GM18520 (cell line): Measurements from ENCODE around the gene IL1RN.

Source experiments
- ATAC-seq: cut with Tn5 transposase; IDR thresholded peaks from one replicate; pipeline ENCODE4 v1.9.1; 2021; ENCODE audit not compliant: unreplicated experiment

IL1RN gene

DNA sequence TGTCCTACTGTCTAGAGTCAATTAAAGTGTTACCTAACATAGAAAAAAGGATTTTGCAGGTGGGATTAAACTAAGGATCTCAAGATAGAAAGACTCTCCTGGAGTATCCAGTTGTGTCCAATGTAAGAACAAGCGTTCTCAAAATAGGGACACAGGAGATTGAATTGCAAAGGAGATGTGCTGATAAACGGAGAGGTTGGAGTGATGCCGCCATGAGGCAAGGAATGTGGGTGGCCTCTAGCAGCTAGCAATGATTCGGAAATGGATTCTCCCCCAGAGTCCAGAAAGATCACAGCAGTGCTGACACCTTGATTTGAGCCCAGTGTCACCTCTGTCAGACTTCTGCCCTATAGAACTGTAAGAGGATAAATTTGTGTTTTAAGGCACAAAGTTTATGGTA lies 24.1 kb upstream of the IL1RN start:
- no peak for ATAC-seq

DNA sequence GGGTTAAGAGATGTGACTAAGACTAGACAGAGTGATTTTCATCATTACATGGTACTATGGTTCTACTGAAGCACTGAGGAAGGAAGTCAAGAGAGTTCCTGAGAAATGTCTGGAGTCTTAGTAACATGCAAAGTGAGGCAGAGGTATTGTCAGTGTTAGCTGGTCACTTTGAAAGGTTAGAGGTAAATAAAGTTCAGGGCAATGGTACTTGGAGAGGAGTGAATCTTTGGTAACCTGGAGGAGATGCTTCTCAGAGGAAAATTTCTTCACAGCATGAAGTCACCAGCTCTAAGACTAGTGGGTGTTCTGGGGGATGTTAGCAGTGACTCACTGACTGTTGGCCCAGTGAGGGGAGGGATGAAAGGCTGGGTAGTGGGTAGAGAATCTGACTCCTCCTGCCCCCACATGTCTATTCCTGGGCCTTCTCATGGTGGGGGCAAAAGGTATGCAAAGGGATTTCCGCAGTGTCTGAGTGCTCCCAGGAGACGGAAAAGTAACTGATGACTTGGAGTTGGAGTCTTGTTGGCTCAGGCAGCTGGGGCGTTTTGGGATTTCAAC lies 23.3 kb upstream of the IL1RN start:
- ATAC-seq, result no peak

DNA sequence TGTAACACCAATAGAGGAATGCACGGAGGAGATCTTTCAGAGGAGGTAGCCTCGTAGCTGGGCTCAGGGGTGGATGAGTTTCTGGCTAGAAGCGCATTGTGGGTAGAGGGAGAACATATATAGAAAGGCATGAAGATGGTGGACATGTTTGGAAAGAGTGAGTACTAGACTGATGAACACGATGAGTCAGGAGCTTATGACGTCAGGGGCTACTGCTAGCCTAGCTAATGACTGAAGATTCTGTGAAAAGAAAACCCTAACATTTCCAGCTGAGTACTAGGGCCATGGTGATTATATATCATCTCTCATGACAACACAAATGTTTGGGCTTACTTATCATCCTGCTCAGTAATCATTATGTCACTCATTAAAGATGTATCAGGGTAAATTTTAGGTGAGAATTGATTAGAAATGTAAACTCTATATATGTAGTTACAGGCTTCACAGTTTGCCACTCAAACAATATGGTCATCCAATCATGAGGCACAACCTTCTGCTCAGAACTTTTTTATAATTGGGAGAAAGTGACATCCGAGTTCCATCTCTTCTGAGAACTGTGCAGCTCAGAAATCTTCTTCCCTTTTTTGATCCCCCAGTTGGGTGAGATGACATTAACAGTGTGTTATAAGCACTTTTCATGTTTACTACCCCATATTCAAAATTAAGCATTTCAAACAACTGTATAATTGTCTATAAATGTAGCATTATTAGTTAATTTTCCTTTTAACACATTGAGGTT lies 22.2 kb upstream of the IL1RN start:
- ATAC-seq, result no peak

DNA sequence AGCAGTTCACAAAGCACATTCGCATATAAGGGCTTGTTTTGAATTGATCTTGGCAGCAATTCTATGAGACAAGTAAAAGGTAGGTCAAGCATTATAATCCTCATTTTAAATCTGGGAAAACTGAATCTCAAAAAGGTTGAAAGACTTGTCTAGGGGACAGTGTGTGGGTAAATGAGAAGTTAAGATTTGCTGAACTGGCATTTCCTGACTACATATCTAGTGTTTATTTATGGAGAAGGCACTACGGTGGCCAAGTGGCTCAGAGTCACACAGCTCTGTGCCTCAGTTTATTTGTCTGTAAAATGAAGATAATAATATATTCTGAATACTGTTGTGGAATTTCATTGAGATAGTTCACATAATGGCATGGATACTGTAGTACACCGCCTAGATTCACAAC lies 16.3 kb upstream of the IL1RN start:
- no peak for ATAC-seq

DNA sequence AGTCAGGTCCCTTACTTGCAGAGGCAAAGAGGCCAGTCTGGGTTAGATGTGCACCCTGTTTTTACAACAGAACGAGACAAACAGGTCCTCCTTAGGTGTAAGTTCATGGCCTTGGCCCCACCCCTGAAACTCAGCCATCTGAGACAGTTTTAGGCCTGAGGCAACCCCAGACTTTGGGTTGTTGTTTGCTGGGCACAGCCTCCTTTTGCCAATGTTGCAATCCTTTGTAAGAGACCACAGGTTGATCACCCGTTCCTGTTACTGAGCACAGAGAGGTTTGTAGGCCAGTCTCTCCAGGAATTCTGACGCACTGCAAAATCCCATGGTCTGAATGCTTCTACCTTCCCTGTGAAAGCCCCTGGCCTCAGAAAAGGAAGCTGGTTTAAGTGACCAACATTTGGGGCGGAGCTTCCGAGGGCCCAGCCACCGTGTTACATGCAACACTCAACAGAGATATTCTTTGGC lies 15.5 kb upstream of the IL1RN start:
- no peak for ATAC-seq

DNA sequence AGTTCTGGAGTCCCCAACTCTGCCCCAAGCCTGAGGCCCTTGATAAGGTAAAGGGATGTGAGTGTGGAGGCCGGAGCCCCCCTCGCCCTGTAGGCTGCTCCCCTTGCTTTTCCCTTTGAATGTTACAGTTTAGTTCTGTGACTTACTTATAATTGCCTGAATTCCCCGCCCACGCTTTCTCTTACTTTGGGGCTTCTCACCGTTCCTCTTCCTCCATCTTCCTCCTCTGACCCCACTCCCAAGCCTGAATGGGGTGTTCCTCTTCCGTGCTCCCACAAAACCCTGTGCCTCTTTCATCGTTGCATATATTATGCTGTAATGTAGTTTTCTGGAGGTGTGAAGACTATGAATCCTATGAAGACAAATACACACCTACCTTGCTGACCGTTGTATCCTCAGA lies 15.0 kb upstream of the IL1RN start:
- ATAC-seq, result no peak

DNA sequence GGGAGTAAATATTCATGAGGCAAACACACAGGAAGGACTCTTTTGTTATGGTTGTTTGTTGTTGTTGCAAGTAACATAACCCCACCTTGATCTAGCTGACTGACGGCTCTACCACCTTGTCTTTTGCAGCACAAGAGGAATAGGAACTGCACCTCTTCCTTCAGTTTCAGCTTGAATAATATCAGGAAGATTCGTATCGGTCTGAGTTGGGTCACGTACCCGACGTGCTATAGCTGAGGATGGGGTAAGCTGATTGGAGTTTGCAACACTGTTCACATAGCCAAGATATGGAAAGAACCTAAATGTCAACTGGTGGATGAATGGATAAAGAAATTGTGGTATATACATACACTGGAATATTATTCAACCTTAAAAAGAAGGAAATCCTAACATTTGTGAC lies 14.5 kb upstream of the IL1RN start:
- no peak for ATAC-seq

DNA sequence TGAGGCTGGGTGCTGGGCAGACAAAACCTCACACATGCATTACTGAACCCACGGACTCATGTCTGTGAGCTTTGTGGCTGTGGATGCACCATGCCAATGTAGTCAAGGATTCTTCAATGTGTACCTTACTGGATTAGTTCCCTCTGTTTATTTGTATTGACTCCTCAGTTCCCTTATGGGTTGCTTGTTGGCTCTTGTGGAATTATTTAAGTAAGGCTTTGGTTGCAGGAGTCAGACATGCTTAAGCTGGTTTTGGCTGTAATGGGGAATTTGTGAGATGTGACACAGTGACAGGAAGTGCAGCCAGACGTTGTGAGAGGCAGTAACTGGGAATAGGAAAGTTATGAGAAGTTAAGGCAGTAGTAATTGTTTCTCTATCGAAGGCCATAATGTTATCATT lies 13.6 kb upstream of the IL1RN start:
- ATAC-seq, result no peak

DNA sequence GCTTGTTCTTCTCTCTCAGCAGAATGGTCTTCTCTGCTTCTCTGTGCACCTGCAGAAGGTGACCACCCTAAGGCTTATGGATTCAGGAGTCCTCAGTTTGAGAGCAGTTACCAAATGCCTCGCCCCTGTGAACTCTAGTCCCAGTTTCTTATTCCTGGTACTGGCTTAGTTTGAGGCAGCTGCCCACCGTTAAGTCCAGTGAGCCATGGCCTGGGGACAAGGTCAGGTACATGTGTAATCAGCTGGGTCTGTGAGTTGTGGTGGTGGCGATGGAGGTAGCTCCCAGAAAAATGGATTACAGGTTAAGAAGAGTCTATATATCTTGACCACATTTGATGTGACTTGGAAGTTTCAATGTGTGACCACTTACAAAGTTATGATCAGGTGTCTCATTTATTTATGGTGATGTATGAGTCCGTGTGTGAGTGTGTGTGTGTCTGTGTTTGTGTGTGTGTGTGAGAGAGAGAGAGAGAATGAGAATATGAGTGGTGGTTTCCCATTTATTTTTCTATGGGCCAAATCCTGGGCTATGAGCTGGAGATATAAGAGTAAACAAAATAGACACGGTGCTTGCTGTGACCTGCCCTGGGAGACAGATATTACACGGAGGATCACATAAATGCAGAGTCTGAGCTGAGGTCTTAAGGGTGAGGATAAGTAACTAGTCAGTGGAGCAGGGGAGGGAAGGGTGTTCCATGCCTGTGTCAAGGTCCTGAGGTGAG lies 13.0 kb upstream of the IL1RN start:
- no peak for ATAC-seq

DNA sequence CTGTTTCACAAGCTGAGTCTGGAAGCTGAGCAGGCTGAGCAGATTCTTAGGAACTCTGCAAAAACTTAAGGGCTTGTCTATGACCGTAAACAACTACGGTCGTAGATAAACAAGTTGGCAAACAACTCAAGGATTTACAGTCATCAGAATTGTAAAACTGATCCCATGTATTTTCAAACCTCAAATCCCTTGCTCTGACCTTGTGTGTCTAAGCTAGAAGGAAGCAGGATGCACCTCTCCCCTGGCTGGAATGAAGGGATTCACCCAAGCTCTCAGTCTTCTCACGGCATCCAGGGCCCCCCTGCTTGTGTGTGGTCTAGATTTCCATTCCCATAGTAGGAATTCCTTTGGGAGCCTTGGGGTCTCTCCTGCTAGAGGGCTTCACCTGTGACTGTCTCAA lies 12.4 kb upstream of the IL1RN start:
- no peak for ATAC-seq

DNA sequence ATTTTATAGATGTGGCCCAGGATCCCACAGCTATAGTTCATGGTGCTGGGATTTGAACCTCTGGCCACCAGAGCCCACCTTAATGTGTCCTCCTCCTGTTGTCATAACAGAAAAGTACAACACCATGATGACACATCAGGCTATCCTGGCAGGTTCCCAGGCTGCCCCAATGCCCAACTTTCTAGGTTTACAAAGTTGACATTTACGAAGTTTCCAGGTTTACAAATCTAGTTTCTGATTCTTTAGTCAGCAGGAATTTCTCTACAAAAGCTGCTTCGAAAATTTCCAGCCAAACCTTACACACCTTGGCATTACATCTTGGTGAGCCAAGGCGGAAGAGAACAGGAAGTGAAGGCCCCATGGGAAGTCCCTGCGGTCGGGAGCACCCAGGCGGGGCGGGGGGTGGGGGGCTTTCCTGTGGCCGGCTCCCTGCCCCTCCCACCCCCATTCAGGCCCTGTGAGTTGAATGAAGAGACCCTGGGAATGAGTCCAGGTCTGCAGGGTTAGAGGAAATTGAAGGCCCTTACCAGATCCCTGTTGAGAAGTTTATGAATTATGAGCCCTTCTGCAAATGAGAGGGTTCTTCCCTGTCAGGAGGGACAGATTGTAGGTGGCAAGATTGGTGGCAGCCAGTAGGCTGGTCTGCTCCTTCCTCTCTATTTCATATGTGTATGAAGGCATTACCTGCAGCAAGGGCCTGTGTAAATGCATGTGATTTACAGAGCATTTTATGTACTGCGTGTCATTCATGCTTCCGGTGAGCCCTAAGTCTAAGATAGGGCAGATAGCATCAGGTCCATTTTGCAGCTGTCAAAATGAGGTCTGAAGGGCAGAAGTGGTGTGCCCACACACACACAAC lies 11.1 kb upstream of the IL1RN start:
- ATAC-seq, result no peak

DNA sequence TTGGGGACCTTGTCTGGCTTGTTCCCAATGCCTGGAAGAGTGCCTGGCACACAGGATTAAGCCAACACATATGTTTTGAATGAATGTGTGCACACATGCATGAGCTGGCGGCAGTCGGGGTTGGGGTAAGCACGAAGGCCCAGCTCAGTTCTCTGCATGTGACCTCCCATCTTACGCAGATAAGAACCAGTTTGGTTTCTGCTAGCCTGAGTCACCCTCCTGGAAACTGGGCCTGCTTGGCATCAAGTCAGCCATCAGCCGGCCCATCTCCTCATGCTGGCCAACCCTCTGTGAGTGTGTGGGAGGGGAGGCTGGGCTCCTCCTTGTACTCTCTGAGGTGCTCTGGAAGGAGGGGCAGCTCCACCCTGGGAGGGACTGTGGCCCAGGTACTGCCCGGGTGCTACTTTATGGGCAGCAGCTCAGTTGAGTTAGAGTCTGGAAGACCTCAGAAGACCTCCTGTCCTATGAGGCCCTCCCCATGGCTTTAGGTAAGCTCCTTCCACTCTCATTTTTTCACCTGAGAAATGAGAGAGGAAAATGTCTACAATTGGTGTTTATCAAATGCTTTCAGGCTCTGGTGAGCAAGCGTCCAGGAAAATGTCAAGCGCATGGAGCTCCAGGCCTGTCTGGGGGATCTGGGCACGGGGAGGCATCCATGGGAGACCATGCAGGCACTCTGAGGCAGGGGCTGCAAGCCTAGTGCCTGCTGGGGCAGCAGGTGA lies 9.7 kb upstream of the IL1RN start:
- ATAC-seq, result no peak

DNA sequence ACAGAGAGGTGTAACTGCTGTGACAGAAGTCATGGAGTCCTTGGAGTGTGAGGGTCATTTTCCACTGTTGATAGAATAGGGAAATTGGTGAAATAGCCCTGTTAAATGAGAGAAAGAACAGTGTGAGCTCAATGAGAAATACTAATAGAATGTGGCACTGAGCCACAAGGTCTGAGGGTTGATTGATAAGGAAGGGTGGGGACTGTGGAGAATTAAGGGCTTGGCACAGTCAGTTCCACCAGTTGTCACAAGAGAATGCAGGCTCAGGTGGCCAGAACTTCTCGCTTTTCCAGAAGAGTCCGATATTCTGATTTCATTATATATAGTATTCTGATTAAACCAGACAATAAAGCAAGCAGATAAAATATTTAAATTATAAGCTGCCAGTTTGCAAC lies 9.1 kb upstream of the IL1RN start:
- no peak for ATAC-seq

DNA sequence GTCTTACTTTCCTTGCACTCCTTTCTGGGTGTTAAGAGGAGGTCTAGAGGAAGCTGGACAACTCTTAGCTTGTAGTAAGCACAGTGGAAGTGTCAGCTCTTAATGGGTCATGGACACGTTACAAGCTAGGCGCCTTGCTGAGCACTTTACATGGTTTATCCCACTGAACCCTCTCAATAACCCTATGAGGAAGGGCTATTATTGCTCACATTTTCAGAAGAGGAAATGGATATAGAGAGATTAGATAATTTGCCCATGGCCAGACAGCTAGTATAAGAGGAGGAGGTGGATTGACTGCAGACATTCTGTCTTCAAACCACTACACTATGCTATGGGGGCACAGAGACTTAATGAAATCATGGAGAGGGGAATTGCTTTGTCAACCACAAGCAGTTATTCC lies 8.3 kb upstream of the IL1RN start:
- ATAC-seq, result no peak

DNA sequence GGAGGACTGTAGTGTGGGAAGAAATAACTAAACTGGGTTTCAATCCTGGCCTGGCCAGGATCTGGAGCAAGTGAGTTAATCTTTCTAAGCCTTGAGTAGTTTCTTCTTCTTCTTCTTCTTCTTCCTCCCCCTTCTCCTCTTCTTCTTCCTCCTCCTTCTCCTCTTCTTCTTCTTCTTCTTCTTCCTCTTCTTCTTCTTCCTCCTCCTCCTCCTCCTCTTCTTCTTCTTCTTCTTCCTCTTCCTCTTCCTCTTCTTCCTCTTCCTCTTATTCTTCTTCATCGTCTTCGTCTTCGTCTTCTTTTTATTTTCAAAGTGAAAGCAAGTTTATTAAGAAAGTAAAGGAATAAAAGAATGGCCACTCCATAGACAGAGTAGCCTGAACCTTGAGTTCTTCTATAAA lies 6.5 kb upstream of the IL1RN start:
- ATAC-seq, result no peak

DNA sequence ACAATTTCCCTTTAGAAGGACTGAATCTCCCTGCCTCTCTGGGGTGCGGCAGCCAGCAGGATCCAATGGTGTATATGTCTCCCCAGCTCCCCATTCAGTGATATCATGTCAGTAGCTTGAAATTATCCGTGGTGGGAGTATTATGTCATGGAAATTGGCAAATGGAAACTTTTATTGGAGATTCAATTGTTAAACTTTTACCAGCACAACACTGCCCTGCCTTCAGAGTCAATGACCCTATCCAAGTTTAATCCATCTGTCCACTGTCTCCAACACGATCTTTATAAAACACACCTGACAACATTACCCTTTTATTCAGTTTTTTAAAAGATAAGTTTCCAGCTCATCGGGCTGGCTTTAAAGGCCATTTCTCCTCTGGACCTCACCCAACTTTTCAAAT lies 5.0 kb upstream of the IL1RN start:
- ATAC-seq, result no peak

DNA sequence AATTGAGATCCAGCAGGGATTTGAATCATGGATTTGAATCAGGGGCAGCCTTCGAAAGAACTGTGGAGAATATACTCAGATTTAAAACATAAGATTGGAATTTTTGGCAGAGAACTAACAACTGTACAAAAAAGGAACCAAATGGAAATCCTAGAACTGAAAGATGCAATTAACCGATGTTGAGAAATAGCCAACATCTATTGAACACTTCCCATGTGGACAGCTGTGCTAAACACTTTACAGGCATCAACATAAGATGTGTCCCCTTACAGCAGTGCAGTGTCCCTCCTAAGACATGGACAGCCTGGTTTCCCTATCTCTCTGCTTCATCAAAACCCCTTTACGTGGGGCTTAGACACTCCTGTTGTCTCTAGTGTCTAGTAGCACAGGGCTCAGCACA lies 3.7 kb upstream of the IL1RN start:
- no peak for ATAC-seq

DNA sequence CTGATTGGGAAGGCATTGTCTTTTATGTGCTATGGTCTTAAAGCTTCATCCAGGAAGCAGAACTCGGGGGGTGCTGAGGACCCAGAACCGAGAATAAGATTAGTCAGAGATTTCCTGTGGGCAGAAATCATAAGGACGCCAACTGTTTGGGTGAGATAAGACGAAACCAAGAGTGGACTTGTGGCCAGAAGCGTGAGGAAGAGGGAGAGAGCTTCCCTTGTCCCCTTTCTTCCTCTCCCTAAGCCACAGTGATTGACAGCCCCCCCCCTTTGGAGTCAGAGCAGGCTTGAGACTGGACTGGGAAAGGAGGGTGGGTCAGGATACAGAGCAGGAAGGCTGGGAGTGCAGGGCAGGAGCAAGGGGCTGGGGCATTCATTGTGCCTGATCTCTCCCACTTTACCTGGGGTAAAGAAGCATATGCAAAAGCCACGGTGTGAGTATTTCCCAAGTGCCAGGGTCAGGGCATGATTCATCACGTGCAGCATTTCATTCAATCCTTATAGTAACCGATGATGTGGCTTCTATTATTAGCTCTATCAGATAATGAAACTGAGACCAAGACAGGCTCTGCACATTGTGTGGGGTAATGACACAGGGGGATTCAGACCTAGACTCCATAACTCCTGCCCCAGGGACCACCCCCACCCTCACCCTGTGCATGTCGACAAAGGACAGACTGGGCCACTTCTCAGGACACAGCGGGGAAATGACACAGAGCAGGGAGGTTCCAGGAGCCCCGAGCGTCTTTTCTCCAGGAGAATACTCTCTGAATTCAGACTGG lies 3.0 kb upstream of the IL1RN start:
- ATAC-seq, result no peak

DNA sequence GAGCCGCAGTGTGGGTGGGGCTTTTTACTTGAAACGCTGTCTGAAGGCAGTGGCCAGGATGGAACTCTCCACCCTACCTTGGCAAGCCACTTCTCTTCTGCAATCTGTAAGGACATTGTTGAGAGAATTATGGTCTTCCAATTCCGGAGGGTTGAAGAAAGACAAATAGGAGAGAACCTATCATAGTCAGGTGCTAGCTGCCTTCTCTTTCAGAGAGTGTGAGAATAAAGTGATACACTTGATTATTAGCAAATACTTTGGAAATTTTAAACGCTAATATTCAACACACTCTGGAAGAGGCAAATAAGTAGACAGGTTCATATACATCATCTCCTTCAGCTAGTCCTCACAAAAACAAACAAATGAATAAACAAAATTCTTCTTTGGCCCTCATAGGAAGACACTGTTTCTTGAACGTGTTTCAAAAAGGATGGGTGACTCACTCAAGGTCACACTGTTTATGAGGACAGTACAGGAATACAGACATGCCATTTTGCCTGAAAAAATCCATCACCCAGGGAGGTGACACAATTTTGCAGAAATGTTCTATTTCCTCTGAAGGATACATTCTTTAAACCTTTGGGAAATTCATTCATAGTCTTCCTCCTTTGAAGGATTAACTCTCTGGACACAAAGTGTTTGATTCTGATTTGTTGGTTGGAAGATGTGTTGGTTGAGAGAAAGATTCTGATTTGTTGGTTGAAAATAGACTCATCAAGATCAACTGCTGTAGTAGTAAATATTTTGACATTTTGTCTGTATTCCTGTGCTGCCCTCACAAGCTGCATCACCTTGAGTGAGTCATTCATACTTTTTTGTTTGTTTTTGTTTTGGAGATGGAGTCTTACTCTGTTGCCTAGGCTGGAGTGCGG lies 2.2 kb upstream of the IL1RN start:
- no peak for ATAC-seq
